ENCODE results near the gene IGLON5. TPM values are rescaled to one million over a fixed set of nuclear protein-coding genes. Genes with fewer than 3 reads are reported as not detected.

The IGLON5 gene
- total RNA-seq, 1 experiment from 2014 or later = not detected

GRCh38 chr19:51338563-51339312 is 27.3 kb downstream of the IGLON5 start:
- Histone ChIP-seq H3K27ac (no peak overlapping the region), H3K4me3 (peak overlapping the region; percentile 48), H3K27me3 (replicated peaks) (peaks cover 8% of the 10 kb centered on the region; the same call in 1 of the 2 replicates), H3K36me3 (0 out of 2 replicates have a peak, but pooled peaks cover 3% of the 10 kb centered on the region), H3K9me3 (replicated peaks) (no peaks in the 10 kb centered on the region), H3K4me1 (replicated peaks) (peaks cover 19% of the 10 kb centered on the region)
- DNase-seq (ENCODE audit: low read depth in 1 of 2, low spot score in 2 of 2) = peak; percentile 79 to 90

DNA sequence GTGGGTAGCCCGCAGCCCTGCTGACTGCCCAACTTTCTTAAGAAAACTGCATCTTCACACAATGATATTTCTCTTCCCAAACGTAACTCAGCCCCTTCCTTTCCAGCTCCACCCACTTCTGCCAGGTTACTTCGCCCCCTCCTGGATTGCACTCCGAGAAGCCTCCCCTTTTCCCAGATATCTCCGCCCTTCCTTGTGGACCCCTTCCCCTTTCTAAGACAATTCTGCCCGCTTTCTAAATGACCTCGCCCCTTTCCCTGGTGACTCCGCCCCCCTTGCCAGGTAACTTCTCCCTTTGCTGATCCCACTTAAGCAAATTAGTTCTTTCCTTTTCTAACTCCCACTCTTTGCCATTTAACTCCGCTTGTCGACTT is 27.9 kb downstream of the IGLON5 start:
- H3K27ac ChIP-seq = no peak overlapping the region
- peaks cover 8% of the 10 kb centered on the region; the same call in 1 of the 2 replicates for H3K27me3 ChIP-seq (replicated peaks)
- 0 out of 2 replicates have a peak, but pooled peaks cover 3% of the 10 kb centered on the region for H3K36me3 ChIP-seq
- no peaks in the 10 kb centered on the region for H3K9me3 ChIP-seq (replicated peaks)
- peak in 1 of 2 experiments; percentile 61 for DNase-seq (ENCODE audit: low read depth in 1 of 2, low spot score in 2 of 2)
- peak overlapping the region; percentile 48 for H3K4me3 ChIP-seq
- peaks cover 19% of the 10 kb centered on the region for H3K4me1 ChIP-seq (replicated peaks)

- H3K27me3 ChIP-seq (replicated peaks) = peaks cover 8% of the 10 kb centered on the region; the same call in 1 of the 2 replicates
- H3K4me1 ChIP-seq (replicated peaks) = peaks cover 19% of the 10 kb centered on the region
- peak; percentile 84 to 99 for DNase-seq (ENCODE audit: low read depth in 1 of 2, low spot score in 2 of 2)
- no peaks in the 10 kb centered on the region for H3K9me3 ChIP-seq (replicated peaks)
- H3K27ac ChIP-seq = no peak overlapping the region
- peak overlapping the region; percentile 48 for H3K4me3 ChIP-seq
- 0 out of 2 replicates have a peak, but pooled peaks cover 3% of the 10 kb centered on the region for H3K36me3 ChIP-seq
Observed at GRCh38 chr19:51339687-51340656, 28.5 kb downstream of the IGLON5 start.

DNA sequence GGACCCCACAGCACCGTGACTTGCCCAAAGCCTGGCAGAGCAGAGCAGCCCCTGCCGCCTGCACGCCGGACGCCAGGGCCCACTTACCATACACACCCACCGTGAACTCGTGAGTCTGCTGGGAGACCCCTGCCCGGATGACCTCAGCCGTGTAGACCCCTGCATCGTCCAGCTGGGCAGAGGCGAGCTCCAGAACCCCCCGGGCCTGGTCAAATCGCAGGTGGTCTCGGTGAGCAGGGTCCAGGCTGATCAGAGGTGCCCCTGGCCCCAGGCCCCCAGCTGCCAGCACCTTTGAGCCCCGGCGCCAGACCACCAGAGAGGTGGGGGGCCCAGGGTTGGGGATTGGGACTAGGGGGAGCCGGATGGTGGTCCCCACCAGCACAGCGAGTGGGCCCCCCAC is 29.6 kb downstream of the IGLON5 start:
- DNase-seq (ENCODE audit: low read depth in 1 of 2, low spot score in 2 of 2) = no peak
- no peak overlapping the region for H3K4me3 ChIP-seq
- peaks cover 19% of the 10 kb centered on the region for H3K4me1 ChIP-seq (replicated peaks)
- 0 out of 2 replicates have a peak, but pooled peaks cover 3% of the 10 kb centered on the region for H3K36me3 ChIP-seq
- no peak overlapping the region for H3K27ac ChIP-seq
- H3K9me3 ChIP-seq (replicated peaks) = no peaks in the 10 kb centered on the region
- peaks cover 8% of the 10 kb centered on the region; the same call in 1 of the 2 replicates for H3K27me3 ChIP-seq (replicated peaks)

GRCh38 chr19:51341976-51342580 is 30.6 kb downstream of the IGLON5 start, which contains the start of gene VSIG10L:
Gene VSIG10L, minus strand, starts transcription at chr19:51342139. Its CDS starts 15 bp downstream, at chr19:51342124.
- Histone ChIP-seq H3K27ac (no peak within 1 kb of the TSS), H3K9me3 (replicated peaks) (no peaks in the 10 kb centered on the region), H3K4me1 (replicated peaks) (peaks cover 19% of the 10 kb centered on the region), H3K27me3 (replicated peaks) (peaks cover 8% of the 10 kb centered on the region; the same call in 1 of the 2 replicates), H3K36me3 (0 out of 2 replicates have a peak, but pooled peaks cover 3% of the 10 kb centered on the region), H3K4me3 (no peak within 1 kb of the TSS)
- no peak for DNase-seq (ENCODE audit: low read depth in 1 of 2, low spot score in 2 of 2)

DNA sequence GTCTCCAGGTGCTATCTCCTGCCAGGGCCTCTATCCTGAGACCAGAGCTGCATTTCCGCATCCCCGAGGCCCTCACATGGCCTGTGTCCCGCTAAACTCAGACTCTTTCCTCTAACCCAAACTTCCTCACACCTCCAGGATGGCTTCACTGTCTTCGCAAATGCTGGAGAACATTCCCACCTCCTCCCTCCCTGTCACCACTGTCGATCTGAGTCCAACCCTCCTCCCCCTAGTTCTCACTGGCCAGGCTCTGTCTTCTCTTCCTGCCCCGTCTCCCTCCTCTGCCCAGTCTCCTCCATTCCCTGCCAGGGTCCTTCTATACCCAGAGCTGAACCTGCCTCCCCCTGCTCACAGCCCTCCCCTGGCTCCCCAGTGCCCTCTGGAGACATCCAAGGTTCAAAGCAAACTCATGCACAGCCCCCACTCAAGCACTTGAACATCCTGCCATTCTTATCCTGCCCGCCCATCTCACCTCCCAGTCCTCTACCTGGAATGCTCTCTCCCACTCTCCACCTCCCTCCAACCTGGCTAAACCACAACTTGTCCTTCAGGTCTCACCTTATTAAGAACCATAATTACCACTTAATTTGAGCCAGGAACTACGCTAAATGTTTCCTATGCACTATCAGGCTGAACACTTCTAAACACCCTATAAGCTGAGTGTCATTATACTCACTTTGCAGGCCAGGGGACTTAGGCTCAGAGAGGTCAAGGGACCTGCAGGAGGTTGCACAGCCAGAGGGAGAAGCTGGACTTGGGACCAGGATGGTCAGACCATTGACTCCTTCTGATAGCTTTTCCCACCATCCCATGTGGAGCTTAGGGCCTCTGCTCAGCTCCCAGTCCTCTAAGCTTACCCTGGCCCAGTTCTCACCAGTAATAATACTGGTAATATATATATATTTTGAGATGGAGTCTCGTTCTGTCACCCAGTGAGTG is 31.5 kb downstream of the IGLON5 start:
- Histone ChIP-seq H3K9me3 (replicated peaks) (no peaks in the 10 kb centered on the region), H3K4me1 (replicated peaks) (peaks cover 19% of the 10 kb centered on the region), H3K27ac (no peak overlapping the region), H3K27me3 (replicated peaks) (peaks cover 8% of the 10 kb centered on the region; the same call in 1 of the 2 replicates), H3K36me3 (peaks cover 3% of the 10 kb centered on the region; the same call in 1 of the 2 replicates), H3K4me3 (no peak overlapping the region)
- no peak for DNase-seq (ENCODE audit: low read depth in 1 of 2, low spot score in 2 of 2)

DNA sequence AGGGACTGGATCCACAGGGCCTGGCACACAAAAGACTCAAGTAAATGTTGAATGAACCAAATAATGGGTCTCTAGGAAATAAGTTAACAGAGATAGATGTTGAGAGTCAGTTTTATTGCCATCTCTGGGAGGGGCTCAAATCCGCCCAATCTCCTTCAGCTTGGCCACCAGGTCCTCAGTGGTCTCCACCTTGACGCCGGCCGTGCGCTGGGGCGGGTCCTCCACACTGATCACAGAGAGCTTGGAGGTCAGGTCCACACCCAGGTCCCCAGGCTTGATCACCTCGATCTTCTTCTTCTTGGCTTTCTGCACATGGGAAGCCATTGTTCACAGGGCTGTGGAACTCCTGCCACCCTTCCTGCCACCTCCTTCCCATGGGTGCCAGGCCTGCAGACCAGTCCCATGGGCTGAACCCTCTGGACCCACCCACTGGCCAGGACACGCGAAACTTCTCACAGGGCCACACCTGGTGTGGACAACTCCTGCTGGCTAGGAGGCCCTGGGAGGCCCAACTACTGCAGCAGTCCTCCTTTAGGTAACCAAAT is 33.7 kb downstream of the IGLON5 start:
- no peak for DNase-seq (ENCODE audit: low read depth in 1 of 2, low spot score in 2 of 2)
- Histone ChIP-seq H3K4me1 (replicated peaks) (peaks cover 4% of the 10 kb centered on the region), H3K9me3 (replicated peaks) (no peaks in the 10 kb centered on the region), H3K4me3 (no peak overlapping the region), H3K27ac (no peak overlapping the region), H3K27me3 (replicated peaks) (peaks cover 5% of the 10 kb centered on the region; the same call in 1 of the 2 replicates), H3K36me3 (peaks cover 5% of the 10 kb centered on the region)

- H3K4me3 ChIP-seq = no peak overlapping the region
- peaks cover 9% of the 10 kb centered on the region for H3K4me1 ChIP-seq (replicated peaks)
- no peaks in the 10 kb centered on the region for H3K27me3 ChIP-seq (replicated peaks)
- H3K27ac ChIP-seq = no peak overlapping the region
- no peak for DNase-seq (ENCODE audit: low read depth in 1 of 2, low spot score in 2 of 2)
- no peaks in the 10 kb centered on the region for H3K9me3 ChIP-seq (replicated peaks)
- H3K36me3 ChIP-seq = peaks cover 16% of the 10 kb centered on the region
Observed at GRCh38 chr19:51346742-51347141, 35.3 kb downstream of the IGLON5 start.

DNA sequence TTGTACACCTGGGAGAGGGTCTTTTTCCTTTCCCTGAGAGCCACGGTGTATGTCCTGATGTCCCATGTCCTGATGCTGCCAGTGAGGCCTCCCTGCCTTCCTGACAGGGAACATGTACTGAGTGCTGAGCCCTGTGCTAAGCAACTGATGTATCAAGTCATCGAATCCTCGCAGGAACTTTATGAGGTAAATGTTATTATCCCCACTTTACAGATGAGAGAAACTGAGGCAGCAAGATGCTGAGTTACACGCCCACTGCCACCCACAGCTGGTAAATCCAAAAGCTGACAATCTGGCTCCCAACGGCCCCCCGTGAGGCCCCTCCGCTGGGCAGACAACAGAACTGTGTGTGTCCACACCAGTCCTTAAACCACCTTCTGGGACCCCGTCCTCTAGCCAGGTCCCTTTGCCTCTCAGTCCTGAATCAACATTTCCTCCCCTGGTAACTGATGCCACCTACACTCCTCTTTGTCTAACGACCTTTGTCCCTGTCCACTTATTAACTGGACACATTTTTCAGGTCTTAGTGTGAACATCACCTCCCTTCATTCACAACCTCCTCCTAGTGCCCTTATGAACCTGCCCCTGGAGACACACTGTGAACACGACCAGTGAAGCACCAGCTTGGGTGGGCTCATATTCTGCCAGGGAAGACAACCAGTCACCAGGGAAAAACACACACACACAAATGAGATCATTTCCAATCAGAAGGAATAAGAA is 35.9 kb downstream of the IGLON5 start:
- no peaks in the 10 kb centered on the region for H3K9me3 ChIP-seq (replicated peaks)
- H3K27ac ChIP-seq = no peak overlapping the region
- peaks cover 9% of the 10 kb centered on the region for H3K4me1 ChIP-seq (replicated peaks)
- H3K36me3 ChIP-seq = peaks cover 16% of the 10 kb centered on the region
- H3K4me3 ChIP-seq = no peak overlapping the region
- no peak for DNase-seq (ENCODE audit: low read depth in 1 of 2, low spot score in 2 of 2)
- no peaks in the 10 kb centered on the region for H3K27me3 ChIP-seq (replicated peaks)

GRCh38 chr19:51351266-51351990 is 40.0 kb downstream of the IGLON5 start:
- no peaks in the 10 kb centered on the region for H3K27me3 ChIP-seq (replicated peaks)
- H3K4me3 ChIP-seq = no peak overlapping the region
- peaks cover 18% of the 10 kb centered on the region for H3K36me3 ChIP-seq
- no peak for DNase-seq (ENCODE audit: low read depth in 1 of 2, low spot score in 2 of 2)
- H3K27ac ChIP-seq = peak overlapping the region; percentile 22; the same call in 1 of the 2 replicates
- peaks cover 22% of the 10 kb centered on the region for H3K4me1 ChIP-seq (replicated peaks)
- no peaks in the 10 kb centered on the region for H3K9me3 ChIP-seq (replicated peaks)

- Histone ChIP-seq H3K4me1 (replicated peaks) (peaks cover 22% of the 10 kb centered on the region), H3K27ac (no peak overlapping the region), H3K36me3 (peaks cover 18% of the 10 kb centered on the region), H3K27me3 (replicated peaks) (no peaks in the 10 kb centered on the region), H3K4me3 (no peak overlapping the region), H3K9me3 (replicated peaks) (no peaks in the 10 kb centered on the region)
- DNase-seq (ENCODE audit: low read depth in 1 of 2, low spot score in 2 of 2) = no peak
Observed at GRCh38 chr19:51352783-51353360, 41.4 kb downstream of the IGLON5 start.

Measured in SJSA1 (cell line).